ENCODE measurements around the gene GP1BB. TPM values are rescaled to one million over a fixed set of nuclear protein-coding genes. Genes with fewer than 3 reads are reported as not detected.

GP1BB gene
- polyA plus RNA-seq, 1 of the 3 experiments (the other 2 are of a cell fraction) = 1.5 TPM

GRCh38 chr22:19714312-19715187, 8.8 kb upstream of the GP1BB start, which contains the start of gene SEPTIN5:
Gene SEPTIN5, plus strand, starts transcription at chr22:19714503. Its CDS starts 86 bp downstream, at chr22:19714589.
- ChIA-PET CTCF (interaction anchor here (0.6 to 6.9 kb wide), 8 partner anchors 16 to 195 kb away, joined by 3 to 45 read pairs (median 18); no protein-coding TSS in a partner anchor), POLR2A (no interaction called here)
- no peaks in the 10 kb centered on the region for H3F3A ChIP-seq (replicated peaks; ENCODE audit: insufficient read depth)
- H3K36me3 ChIP-seq (replicated peaks in 1 of 2; ENCODE audit: control insufficient read depth in 1 of 2, insufficient read depth in 2 of 2, low read length in 1 of 2) = no peaks in the 10 kb centered on the region
- DNase-seq = peak; percentile 83
- H3K79me2 ChIP-seq (ENCODE audit: insufficient read depth) = no peaks in the 10 kb centered on the region
- H3K9ac ChIP-seq = peak within 1 kb of the TSS; percentile 48; the same call in 1 of the 2 replicates
- peak within 1 kb of the TSS in 1 of 2 experiments; percentile 80; a peak in 2 of 4 replicates for H3K27ac ChIP-seq (ENCODE audit: low read depth in 2 of 2, low read length in 1 of 2)
- H3K9me3 ChIP-seq = no peaks in the 10 kb centered on the region
- H3K9me2 ChIP-seq = no peaks in the 10 kb centered on the region
- TF ChIP-seq GABPA (IDR thresholded peaks at IDR 0.05; ENCODE audit: low read depth) (no peak), MXI1 (IDR thresholded peaks at IDR 0.05; ENCODE audit: low read depth, low read length) (0 out of 2 replicates have a peak, but pooled peaks have one; percentile 30)
- peak within 1 kb of the TSS; percentile 96 for H3K4me2 ChIP-seq
- WGBS (ENCODE audit: low lambda C conversion rate) = 0% methylated on average over 13 of the region's 106 CpGs
- H3K27me3 ChIP-seq (ENCODE audit: insufficient read depth) = no peaks in the 10 kb centered on the region
- peak within 1 kb of the TSS; percentile 62 to 70 for H3K4me3 ChIP-seq (ENCODE audit: low read depth in 2 of 2, low read length in 1 of 2)
- no peaks in the 10 kb centered on the region for H4K20me1 ChIP-seq (ENCODE audit: insufficient read depth)
- H2AFZ ChIP-seq (ENCODE audit: low read depth) = peak within 1 kb of the TSS; percentile 64; the same call in 1 of the 2 replicates
- peaks cover 0 to 49% of the 10 kb centered on the region in 2 experiments; a peak in 1 of 4 replicates for H3K4me1 ChIP-seq (ENCODE audit: control insufficient read depth in 1 of 2, insufficient read depth in 2 of 2, low read depth in 1 of 2, low read length in 1 of 2)

DNA sequence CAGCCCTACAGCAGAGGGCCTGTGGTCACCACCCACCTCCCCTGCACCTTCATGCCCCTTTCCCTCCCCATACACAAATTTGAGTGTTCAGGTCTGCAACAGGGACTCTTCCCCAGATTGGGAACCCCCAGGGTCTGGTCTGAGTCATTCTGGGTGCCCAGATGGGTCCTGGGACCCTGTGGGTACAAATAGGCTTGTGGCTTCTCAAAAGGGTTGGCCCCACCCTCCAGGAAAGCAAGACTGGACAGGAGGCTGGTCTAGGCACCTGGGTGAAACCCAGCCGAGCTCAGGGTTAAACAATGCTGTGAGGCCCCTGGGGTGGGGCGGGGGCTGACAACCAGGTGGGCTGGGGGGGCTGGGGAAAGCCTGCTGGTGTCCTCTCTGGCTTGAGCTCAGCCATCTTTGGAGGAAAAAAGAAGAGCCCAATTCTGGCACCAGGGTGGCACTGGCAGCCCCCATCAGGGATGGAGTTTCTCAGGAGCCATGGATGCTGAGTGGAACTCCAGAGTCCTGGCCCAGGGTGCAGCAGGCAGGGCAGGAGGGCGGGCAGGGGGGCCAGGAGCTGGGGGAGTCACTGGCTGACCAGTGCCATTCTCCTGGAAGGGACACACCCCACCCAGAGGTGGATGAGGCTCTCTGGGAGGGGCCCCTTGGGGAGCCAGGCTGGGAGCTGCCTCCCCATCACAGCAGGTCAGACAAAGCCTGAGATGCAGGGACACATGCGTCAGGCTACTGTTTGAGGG, 8.0 kb upstream of the GP1BB start:
- 82% methylated on average over 2 of the region's 4 CpGs for WGBS (ENCODE audit: low lambda C conversion rate)
- no peak for TF ChIP-seq USF2 (IDR thresholded peaks at IDR 0.05; ENCODE audit: borderline replicate concordance, low read depth, low read length)
- TF ChIP-seq ZBTB33 (IDR thresholded peaks at IDR 0.05; ENCODE audit: borderline replicate concordance, low read depth) = no peak
- no peak for TF ChIP-seq GABPA (IDR thresholded peaks at IDR 0.05; ENCODE audit: low read depth)
- TF ChIP-seq JUND (IDR thresholded peaks at IDR 0.05) = no peak
- TF ChIP-seq, protein P1, sequence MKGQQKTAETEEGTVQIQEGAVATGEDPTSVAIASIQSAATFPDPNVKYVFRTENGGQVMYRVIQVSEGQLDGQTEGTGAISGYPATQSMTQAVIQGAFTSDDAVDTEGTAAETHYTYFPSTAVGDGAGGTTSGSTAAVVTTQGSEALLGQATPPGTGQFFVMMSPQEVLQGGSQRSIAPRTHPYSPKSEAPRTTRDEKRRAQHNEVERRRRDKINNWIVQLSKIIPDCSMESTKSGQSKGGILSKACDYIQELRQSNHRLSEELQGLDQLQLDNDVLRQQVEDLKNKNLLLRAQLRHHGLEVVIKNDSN (IDR thresholded peaks at IDR 0.05; ENCODE audit: borderline replicate concordance, low read depth) = no peak
- no peak for TF ChIP-seq TCF12 (IDR thresholded peaks at IDR 0.05)
- no peak for TF ChIP-seq SIN3A (IDR thresholded peaks at IDR 0.05; ENCODE audit: borderline replicate concordance, low read depth, low read length)
- TF ChIP-seq IRF3 (IDR thresholded peaks at IDR 0.05; ENCODE audit: low read depth, low read length) = no peak
- TF ChIP-seq GATA2 (CRISPR knock-in tag; IDR thresholded peaks at IDR 0.05) = no peak
- no peak for TF ChIP-seq RCOR1 (IDR thresholded peaks at IDR 0.05; ENCODE audit: low read length)
- no peak for TF ChIP-seq SMC3 (IDR thresholded peaks at IDR 0.05; ENCODE audit: low read depth, low read length)
- no peak for TF ChIP-seq TAF1 (IDR thresholded peaks at IDR 0.05; ENCODE audit: borderline replicate concordance, low read depth, low read length)
- TF ChIP-seq FOXM1 (IDR thresholded peaks at IDR 0.05; ENCODE audit: low read depth) = no peak

More for the DNA sequence above, 8.0 kb upstream of the GP1BB start:
- POLR2A ChIA-PET = no interaction called here
- no peaks in the 10 kb centered on the region for H3K9me3 ChIP-seq
- H3F3A ChIP-seq (replicated peaks; ENCODE audit: insufficient read depth) = no peaks in the 10 kb centered on the region
- H3K79me2 ChIP-seq (ENCODE audit: insufficient read depth) = no peaks in the 10 kb centered on the region
- H3K27ac ChIP-seq (ENCODE audit: low read depth in 2 of 2, low read length in 1 of 2) = peak overlapping the region in 1 of 2 experiments; percentile 76; a peak in 2 of 4 replicates
- no peak for DNase-seq
- no peak overlapping the region for H2AFZ ChIP-seq (ENCODE audit: low read depth)
- H3K9ac ChIP-seq = peak overlapping the region; percentile 48; the same call in 1 of the 2 replicates
- CTCF ChIA-PET = interaction anchor here (0.6 to 3.3 kb wide), 7 partner anchors 15 to 195 kb away, joined by 3 to 30 read pairs (median 17); no protein-coding TSS in a partner anchor
- no peaks in the 10 kb centered on the region for H4K20me1 ChIP-seq (ENCODE audit: insufficient read depth)
- H3K9me2 ChIP-seq = no peaks in the 10 kb centered on the region
- H3K4me2 ChIP-seq = peak overlapping the region; percentile 96
- peaks cover 0 to 3% of the 10 kb centered on the region in 2 experiments for H3K36me3 ChIP-seq (replicated peaks in 1 of 2; ENCODE audit: control insufficient read depth in 1 of 2, insufficient read depth in 2 of 2, low read length in 1 of 2)
- peak overlapping the region; percentile 62 to 70 for H3K4me3 ChIP-seq (ENCODE audit: low read depth in 2 of 2, low read length in 1 of 2)
- peaks cover 0 to 46% of the 10 kb centered on the region in 2 experiments; a peak in 1 of 4 replicates for H3K4me1 ChIP-seq (ENCODE audit: control insufficient read depth in 1 of 2, insufficient read depth in 2 of 2, low read depth in 1 of 2, low read length in 1 of 2)
- H3K27me3 ChIP-seq (ENCODE audit: insufficient read depth) = no peaks in the 10 kb centered on the region

Data from SK-N-SH (cell line).